B cell (primary cell): ENCODE data around the gene BEGAIN. TPM values are rescaled to one million over a fixed set of nuclear protein-coding genes. Genes with fewer than 3 reads are reported as not detected.

Source experiments
- ATAC-seq: fragments of 200-7000 bp; cut with Tn5 transposase; one replicate; pipeline ENCODE4 v1.10.0; 2021; ENCODE audit warnings: low read depth, mild to moderate bottlenecking, moderate number of reproducible peaks, moderate library complexity
- CTCF ChIA-PET: fragments of 350-600 bp; sonication (Branson Sonifier 250); formaldehyde crosslinking; loops from one replicate; lab custom pipeline; 2021; ENCODE audit warnings: antibody characterized with exemption, inconsistent platforms; lab: Charles Lee
- POLR2A ChIA-PET: fragments of 350-600 bp; sonication (Branson Sonifier 250); formaldehyde crosslinking; loops from one replicate; lab custom pipeline; 2021; ENCODE audit warnings: antibody characterized with exemption; lab: Charles Lee
- DNase-seq: peaks from one replicate; pipeline ENCODE4 v3.0.0; 2013
- H2AFZ ChIP-seq: 2 replicates; pipeline ENCODE4 v1.6.1; 2012; ENCODE audit warnings: mild to moderate bottlenecking, low read depth, low read length; ENCODE audit not compliant: insufficient read depth, poor library complexity, severe bottlenecking
- H3K27ac ChIP-seq, 2 donors: 1 replicate in 1 of 2; 2 replicates in 1 of 2; pipeline ENCODE4 v1.5.1; 2012 to 2013; ENCODE audit warnings: low read length in 2 of 2, mild to moderate bottlenecking in 2 of 2, moderate library complexity in 1 of 2
- H3K27me3 ChIP-seq, 4 experiments: fragments of 200-600 bp in 1 of 4; sonication (generic) in 1 of 4; replicated peaks in 1 of 4; 1 replicate in 2 of 4; 2 replicates in 2 of 4; pipeline versions ENCODE4 v1.6.1 to v1.7.0; 2013 to 2016; ENCODE audit warnings: low read length in 3 of 4, mild to moderate bottlenecking in 2 of 4, mixed read lengths in 1 of 4, moderate library complexity in 1 of 4; ENCODE audit not compliant: insufficient read depth in 4 of 4, control insufficient read depth in 3 of 4; ENCODE audit errors: control extremely low read depth in 1 of 4
- H3K36me3 ChIP-seq, 2 experiments: replicated peaks in 1 of 2; 1 replicate in 1 of 2; 2 replicates in 1 of 2; pipeline versions ENCODE4 v1.6.1 to v1.7.1; 2013; ENCODE audit warnings: low read length in 1 of 2; ENCODE audit not compliant: insufficient read depth in 2 of 2, control insufficient read depth in 1 of 2; ENCODE audit errors: control extremely low read depth in 1 of 2, extremely low read depth in 1 of 2
- H3K4me1 ChIP-seq, 2 donors: fragments of 200-600 bp in 1 of 2; sonication (generic) in 1 of 2; 1 replicate in 1 of 2; 2 replicates in 1 of 2; pipeline versions ENCODE4 v1.5.1 to v1.6.1; 2013 to 2017; ENCODE audit warnings: low read length in 2 of 2; ENCODE audit not compliant: control insufficient read depth in 2 of 2, insufficient read depth in 2 of 2
- H3K4me2 ChIP-seq: replicated peaks from 2 replicates; pipeline ENCODE3; 2012; ENCODE audit warnings: mild to moderate bottlenecking, low read depth, low read length; ENCODE audit not compliant: poor library complexity, severe bottlenecking
- H3K4me3 ChIP-seq, 5 experiments: fragments of 200-600 bp in 1 of 5; sonication (generic) in 1 of 5; 1 replicate in 3 of 5; 2 replicates in 2 of 5; pipeline versions ENCODE4 v1.5.1 to v1.7.0; 2011 to 2016; ENCODE audit warnings: low read length in 4 of 5, mild to moderate bottlenecking in 4 of 5, low read depth in 2 of 5, control low read depth in 1 of 5, moderate library complexity in 1 of 5; ENCODE audit not compliant: insufficient read depth in 1 of 5; ENCODE audit errors: control extremely low read depth in 1 of 5, extremely low read depth in 1 of 5
- H3K79me2 ChIP-seq: fragments of 200-600 bp; sonication (generic); one replicate; pipeline ENCODE4 v1.6.0; 2016; ENCODE audit warnings: low read length; ENCODE audit not compliant: control insufficient read depth, insufficient read depth
- H3K9ac ChIP-seq: fragments of 200-600 bp; sonication (generic); 2 replicates; pipeline ENCODE4 v1.6.1; 2017; ENCODE audit warnings: mild to moderate bottlenecking, low read length, moderate library complexity
- H3K9me3 ChIP-seq, 3 donors: one replicate each; pipeline versions ENCODE4 v1.6.1 to v1.7.1; 2013; ENCODE audit warnings: low read length in 2 of 3; ENCODE audit not compliant: control insufficient read depth in 2 of 3, insufficient read depth in 1 of 3; ENCODE audit errors: control extremely low read depth in 1 of 3
- H4K20me1 ChIP-seq: 2 replicates; pipeline ENCODE4 v1.6.0; 2012; ENCODE audit warnings: mild to moderate bottlenecking, low read length; ENCODE audit not compliant: insufficient read depth, control insufficient read depth, poor library complexity, severe bottlenecking
- H3K27ac Mint-ChIP-seq: one replicate; pipeline ENCODE4 v1.8.0; 2021; ENCODE audit warnings: mixed read lengths
- H3K27me3 Mint-ChIP-seq: one replicate; pipeline ENCODE4 v1.8.0; 2021; ENCODE audit warnings: mixed read lengths
- H3K4me1 Mint-ChIP-seq: one replicate; pipeline ENCODE4 v1.8.0; 2021; ENCODE audit warnings: mixed read lengths
- H3K4me3 Mint-ChIP-seq: one replicate; pipeline ENCODE4 v1.8.0; 2021; ENCODE audit warnings: mixed read lengths
- H3K9me3 Mint-ChIP-seq: one replicate; pipeline ENCODE4 v1.8.0; 2022; ENCODE audit warnings: mixed read lengths; ENCODE audit not compliant: insufficient read depth
- CTCF ChIP-seq: fragments of 200-600 bp; IDR thresholded peaks from one replicate; pipeline ENCODE4 v1.8.0; 2022; ENCODE audit warnings: antibody characterized with exemption, mild to moderate bottlenecking
- EZH2 ChIP-seq: IDR thresholded peaks from 2 replicates; pipeline ENCODE4 v1.6.1; 2012; ENCODE audit warnings: borderline replicate concordance, low read depth, mild to moderate bottlenecking, moderate library complexity, low read length; ENCODE audit not compliant: insufficient read depth, poor library complexity, severe bottlenecking
- WGBS: methylation state at CpG from one replicate; pipeline ENCODE4 v1.1.5; 2013; ENCODE audit warnings: missing lambda C conversion rate; ENCODE audit not compliant: insufficient coverage; 5-methylcytosine and 5-hydroxymethylcytosine counted together
- intact Hi-C: fragments of 100-400 bp; cut with micrococcal nuclease; formaldehyde crosslinking; loops from one replicate; pipeline ENCODE4 v1.10.0; 2022
- polyA plus RNA-seq: library from polyadenylated mRNA; depleted of rRNA; stranded (reverse); fragments of >200 nt; gene quantifications from 2 replicates; pipeline ENCODE4 v1.2.3, GENCODE V29; 2012
- total RNA-seq, 2 donors: library from RNA; stranded (reverse); fragments of 120-200 nt in 1 of 2; gene quantifications; 1 replicate in 1 of 2; 2 replicates in 1 of 2; pipeline versions ENCODE4 v1.2.3 to v1.2.4, GENCODE V29; 2013 to 2022

BEGAIN gene
- total and polyA plus RNA-seq, 2 donors (not counting 1 experiment from before 2014, with no cell fraction given) = 4.9 TPM; not detected in 1

- Histone ChIP-seq H3K9ac (no peak overlapping the region), H3K4me3 (no peak overlapping the region), H3K79me2 (no peaks in the 10 kb centered on the region), H3K27me3 (peaks cover 0 to 2% (median 0%) of the 10 kb centered on the region in 4 experiments), H3K4me2 (no peak overlapping the region), H2AFZ (no peak overlapping the region), H3K4me1 (no peaks in the 10 kb centered on the region), H3K36me3 (no peaks in the 10 kb centered on the region), H4K20me1 (no peaks in the 10 kb centered on the region), H3K9me3 (peaks cover 0 to 6% (median 0%) of the 10 kb centered on the region in 3 donors), H3K27ac (no peak overlapping the region)
- CTCF ChIA-PET = no interaction called here
- Mint-ChIP-seq H3K4me1 (no peaks in the 10 kb centered on the region), H3K27me3 (peaks cover 8% of the 10 kb centered on the region), H3K9me3 (peaks cover 2% of the 10 kb centered on the region), H3K4me3 (no peak overlapping the region), H3K27ac (no peak overlapping the region)
- POLR2A ChIA-PET = no interaction called here
- TF ChIP-seq CTCF (no peak), EZH2 (no peak)
- ATAC-seq (no peak), DNase-seq (no peak)
- intact Hi-C loops = no loop called here
- WGBS = 97% methylated on average over 11 of the region's 13 CpGs
These were observed 22.7 kb upstream of the BEGAIN start for GRCh38 chr14:100609941-100610391.

GRCh38 chr14:100609331-100609870 is 22.2 kb upstream of the BEGAIN start:
- ATAC-seq = no peak
- intact Hi-C loops = no loop called here
- TF ChIP-seq EZH2 = no peak
- TF ChIP-seq CTCF = no peak
- no peak overlapping the region for H3K4me2 ChIP-seq
- peaks cover 0 to 2% (median 0%) of the 10 kb centered on the region in 4 experiments for H3K27me3 ChIP-seq
- H3K27ac ChIP-seq = no peak overlapping the region
- no peaks in the 10 kb centered on the region for H3K9me3 Mint-ChIP-seq
- no peak overlapping the region for H3K4me3 ChIP-seq
- H3K79me2 ChIP-seq = no peaks in the 10 kb centered on the region
- peaks cover 8% of the 10 kb centered on the region for H3K27me3 Mint-ChIP-seq
- 88% methylated on average over 14 of the region's 14 CpGs for WGBS
- H3K9me3 ChIP-seq = peaks cover 0 to 11% (median 0%) of the 10 kb centered on the region in 3 donors
- H2AFZ ChIP-seq = no peak overlapping the region
- H3K9ac ChIP-seq = no peak overlapping the region
- H4K20me1 ChIP-seq = no peaks in the 10 kb centered on the region
- H3K4me1 Mint-ChIP-seq = no peaks in the 10 kb centered on the region
- no peak for DNase-seq
- no peak overlapping the region for H3K4me3 Mint-ChIP-seq
- H3K36me3 ChIP-seq = no peaks in the 10 kb centered on the region
- ChIA-PET CTCF (no interaction called here), POLR2A (no interaction called here)
- no peaks in the 10 kb centered on the region for H3K4me1 ChIP-seq
- no peak overlapping the region for H3K27ac Mint-ChIP-seq
